GM18508 (cell line): Measurements from ENCODE around the gene SELENOP.

Source experiments
- ATAC-seq: cut with Tn5 transposase; IDR thresholded peaks from one replicate; pipeline ENCODE4 v1.9.1; 2021; ENCODE audit warnings: moderate number of reproducible peaks; ENCODE audit not compliant: insufficient read depth, unreplicated experiment

SELENOP gene

DNA sequence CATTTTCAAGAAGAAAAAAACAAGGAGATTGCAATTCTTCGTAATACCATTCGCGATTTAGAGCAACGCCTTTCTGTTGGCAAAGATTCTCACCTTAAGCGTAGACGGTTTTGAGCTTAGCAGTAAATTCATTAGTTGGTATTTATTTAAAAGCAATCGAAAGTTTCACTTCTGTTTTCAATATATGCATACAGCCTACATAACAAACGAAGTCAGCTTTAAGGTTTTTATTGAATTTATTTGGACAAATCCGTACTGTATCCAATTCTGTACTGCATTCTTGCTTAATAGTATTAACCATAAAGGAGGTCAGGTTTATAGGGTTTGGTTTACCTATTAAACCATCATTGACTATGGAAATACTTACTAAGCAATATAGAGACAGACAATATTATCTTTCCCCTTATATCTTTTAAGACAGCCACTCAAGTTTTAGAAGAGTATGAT, 12.0 kb downstream of the SELENOP start:
- ATAC-seq = no peak

DNA sequence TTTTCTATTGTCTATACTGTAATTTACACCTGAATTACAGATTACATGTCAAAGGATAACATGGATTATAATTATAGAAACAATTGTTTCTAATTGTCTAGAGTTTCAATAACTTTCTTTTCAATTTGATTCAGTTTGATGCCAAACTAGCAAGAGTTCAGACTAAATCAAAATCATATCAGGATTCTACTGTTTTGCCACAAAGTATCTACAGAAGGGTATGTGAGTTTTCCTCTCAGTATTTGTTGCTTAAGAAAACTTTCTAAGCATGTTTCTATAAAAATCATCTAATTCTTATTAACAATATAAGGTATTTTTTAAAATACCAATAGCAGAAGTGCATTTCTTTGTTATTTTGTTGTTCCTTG, 12.5 kb downstream of the SELENOP start:
- ATAC-seq = no peak

DNA sequence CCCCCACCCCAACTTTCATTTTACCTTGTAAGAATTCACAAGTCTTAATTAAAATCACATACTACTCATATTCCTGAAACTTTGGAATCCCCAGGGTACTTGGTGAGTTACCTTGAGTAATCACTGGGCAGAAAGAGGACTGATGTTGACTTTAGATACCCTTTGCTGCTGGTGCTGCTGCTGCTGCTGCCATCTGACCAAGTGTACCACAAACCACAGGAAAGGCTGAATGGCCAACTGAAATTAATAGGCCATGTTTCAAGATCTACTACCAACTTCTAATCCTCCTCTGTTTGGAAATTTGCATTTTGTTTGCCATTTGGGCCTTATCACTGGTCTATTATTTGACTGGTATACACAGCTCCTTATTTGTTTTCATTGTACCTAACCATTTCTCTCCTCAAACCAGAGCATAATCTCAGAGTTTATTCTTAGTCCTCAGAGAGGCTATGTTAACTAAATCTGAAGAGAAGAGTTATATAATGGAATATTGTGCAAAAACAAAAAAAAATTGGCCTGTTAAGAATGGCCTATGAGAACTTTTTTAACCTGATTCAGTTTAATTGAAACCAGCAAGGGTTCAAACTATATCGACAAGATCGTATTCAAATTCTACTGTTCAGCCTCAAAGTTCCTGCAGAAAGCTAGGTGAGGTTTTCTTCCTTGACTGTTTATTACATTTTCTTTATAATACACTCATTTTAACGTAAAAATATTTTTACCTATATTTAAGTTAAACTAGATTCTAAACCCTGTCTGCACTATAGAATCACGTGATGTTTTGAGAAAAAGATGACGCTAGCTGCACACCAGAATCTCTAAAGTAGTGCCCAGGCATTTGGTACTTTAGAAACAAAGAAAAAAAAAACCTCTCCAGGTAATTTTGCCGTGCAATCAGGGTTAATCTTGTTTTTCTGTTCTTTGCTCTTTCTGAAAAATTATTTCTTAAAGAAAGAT, 13.1 kb downstream of the SELENOP start:
- ATAC-seq = no peak

DNA sequence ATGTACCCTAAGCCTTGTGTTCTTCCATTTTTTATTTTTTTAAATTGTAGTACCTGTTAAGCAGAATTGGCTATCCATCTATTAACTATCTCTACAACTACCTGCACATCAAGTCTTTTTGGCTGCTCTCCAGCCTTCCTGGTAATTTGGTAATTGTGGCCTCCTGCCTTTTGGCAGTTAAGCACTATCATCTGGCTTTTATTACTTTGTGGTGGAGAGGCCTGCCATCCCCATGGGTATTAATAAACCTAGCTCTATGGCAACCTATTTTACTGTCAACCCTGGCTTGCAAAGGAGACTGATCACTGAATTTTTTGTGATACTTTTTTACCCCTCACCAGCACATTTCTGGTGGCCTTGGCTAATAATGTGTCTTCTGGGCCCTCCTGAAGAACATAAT, 20.5 kb downstream of the SELENOP start:
- ATAC-seq = no peak

DNA sequence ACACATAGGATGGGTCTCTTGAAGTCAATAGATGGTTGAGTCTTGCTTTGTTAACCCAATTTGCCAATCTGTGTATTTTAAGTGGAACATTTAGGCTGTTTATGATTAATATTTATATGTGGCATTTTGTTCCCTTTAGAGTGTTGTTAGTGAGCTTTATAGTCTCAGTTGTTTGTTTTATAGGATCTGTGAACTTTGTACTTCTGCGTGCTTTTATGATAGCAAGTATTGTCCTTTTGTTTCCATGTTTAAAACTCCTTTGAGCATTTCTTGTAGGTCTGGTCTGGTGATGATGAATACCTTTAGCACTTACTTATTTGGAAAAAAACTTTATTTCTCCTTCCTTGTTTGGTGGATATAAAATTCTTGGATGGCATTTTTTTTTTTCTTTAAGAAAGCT, 23.8 kb downstream of the SELENOP start:
- no peak for ATAC-seq

DNA sequence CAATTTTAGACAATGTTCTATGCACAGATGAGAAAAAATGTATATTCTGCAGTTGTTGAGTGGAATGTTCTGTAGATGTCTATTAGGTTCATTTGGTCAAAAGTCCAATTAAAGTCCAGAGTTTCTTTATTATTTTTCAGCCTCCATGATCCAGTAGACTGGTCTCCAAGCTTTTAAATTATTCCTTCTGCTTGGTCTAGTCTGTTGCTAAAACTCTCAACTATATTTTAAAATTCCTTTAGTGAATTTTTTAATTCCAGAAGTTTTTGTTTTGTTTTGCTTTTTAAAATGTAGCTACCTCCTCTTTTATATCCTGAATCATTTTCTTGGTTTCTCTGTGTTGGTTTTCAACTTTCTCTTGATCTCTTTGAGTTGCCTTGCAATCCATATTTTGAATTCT, 24.6 kb downstream of the SELENOP start:
- no peak for ATAC-seq

DNA sequence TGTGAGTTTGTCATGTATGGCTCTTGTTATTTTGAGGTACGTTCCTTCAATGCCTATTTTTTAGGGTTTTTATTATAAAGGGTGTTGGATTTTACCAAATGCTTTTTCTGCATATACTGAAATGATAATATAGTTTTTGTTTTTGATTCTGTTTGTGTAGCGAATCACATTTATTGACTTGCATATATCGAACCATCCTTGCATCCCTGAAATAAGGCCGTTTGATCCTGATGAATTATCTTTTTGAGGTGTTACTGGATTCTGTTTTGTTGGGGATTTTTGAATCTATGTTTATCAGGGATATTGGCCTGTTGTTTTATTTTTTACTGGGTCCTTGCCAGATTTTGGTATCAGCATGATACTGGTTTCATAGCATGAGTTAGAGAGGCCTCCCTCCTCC, 25.9 kb downstream of the SELENOP start:
- no peak for ATAC-seq

DNA sequence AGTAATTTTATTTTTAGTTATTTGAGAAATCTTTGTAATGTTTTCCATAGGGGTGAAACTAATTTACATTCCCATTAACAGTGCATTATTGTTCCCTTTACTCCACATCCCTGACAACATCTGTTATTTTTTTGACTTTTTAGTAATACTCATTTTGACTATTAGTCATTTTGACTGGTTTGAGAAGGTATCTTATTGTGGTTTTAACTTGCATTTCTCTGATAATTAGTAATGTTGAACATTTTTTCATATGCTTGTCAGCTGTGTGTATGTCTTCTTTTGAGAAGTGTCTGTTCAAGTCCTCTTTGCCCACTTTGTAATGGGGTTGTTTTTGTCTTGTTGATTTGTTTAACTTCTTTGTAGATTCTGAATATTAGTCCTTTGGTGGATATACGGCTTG, 27.6 kb downstream of the SELENOP start:
- no peak for ATAC-seq

DNA sequence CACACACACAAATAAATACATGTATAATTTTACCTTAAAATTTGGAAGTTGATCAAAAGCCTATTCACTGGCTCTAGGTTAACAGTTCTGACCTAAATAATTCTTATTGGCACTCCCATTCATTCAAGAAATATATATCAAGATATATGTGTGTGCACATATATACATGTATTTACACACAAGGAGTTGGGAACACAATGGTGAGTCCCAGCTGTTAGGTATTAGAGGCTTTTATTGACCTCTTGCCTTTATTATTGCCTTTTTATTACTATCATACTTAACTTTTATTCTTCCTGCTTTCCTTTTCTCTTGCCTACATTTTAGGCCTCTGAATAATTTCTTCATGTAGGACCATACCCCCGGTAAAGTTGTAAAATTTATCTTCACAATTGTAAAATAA, 30.1 kb downstream of the SELENOP start:
- ATAC-seq = no peak

DNA sequence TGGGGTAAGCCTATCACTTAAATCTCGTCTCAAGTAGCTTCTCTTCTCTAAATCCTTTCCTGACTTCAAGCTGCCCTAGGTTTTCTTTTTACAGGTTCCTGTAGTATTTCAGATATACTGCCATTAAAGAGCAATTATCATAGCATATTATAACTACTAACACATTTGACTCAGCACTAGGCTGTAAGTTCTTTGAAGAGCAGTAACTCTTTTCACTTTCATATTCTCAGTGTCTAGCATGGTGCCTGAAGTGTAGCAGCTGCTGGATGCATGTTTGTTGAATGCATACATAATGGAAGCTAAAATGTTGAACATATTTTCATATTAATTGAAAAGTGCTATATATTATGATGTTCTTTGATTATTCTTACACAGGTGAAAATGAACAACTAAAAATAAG, 32.6 kb downstream of the SELENOP start:
- ATAC-seq = no peak

DNA sequence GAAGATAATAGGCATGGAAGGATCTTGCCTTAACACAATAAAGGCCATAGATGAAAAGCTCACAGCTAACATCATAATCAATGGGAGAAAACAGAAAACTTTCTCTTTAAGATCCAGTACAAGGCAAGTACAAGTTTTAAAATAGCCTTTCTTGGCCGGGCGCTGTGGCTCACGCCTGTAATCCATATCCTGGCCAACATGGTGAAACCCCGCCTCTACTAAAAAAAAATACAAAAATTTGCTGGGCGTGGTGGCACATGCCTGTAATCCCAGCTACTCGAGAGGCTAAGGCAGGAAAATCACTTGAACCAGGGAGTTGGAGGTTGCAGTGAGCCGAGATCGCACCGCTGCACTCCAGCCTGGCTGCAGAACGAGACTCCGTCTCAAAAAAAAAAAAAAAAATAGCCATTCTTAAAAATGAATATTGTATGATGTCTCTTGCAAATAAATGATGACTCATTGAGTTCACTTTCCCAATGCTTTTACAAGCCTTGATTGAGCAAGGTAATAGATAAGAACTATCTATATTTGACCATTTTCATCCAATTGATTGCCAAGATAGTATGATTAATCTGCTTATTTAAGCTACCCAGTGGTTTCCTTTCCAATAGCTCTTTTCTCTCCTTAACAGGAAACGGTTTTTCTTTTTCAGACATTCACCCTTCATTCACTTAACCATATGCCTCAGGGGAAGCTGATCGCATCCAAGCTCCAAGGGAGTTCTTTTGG, 39.3 kb downstream of the SELENOP start:
- no peak for ATAC-seq

DNA sequence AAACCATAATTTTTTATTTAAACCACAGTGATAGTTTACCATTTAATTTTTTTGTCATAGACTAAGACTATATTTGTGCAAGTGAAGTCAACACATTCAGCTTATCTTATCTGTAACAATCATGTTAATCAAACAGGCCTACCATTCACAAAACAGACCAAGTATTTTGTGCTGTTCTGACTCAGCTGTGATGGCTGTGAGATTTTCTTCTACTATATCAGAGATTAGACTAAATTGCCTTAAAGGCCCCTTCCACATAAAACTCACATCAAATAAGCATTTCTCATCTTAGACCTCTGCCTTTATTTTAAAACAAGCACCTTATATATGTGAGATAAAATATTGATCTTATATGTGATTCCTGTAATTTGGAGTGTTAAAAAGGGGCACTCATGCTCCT, 41.7 kb downstream of the SELENOP start:
- ATAC-seq = no peak

DNA sequence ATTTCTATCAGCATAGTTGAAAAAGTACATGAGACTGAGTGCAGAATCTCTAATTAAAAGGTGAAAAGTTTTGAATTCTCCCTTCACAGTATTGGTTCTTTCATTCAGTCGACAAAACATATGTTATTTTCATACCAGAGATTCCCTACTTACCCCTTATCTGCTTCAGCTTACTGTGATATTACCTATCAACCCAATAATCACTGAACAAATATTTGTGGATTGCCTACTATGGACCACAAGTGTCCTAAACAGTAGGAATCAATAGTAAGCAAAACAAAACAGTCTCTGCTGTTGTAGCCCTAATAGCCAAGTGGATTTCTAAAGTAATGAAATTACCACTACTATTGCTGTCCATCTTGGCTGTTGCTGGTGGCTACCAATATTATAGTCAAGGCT, 43.6 kb downstream of the SELENOP start:
- no peak for ATAC-seq

DNA sequence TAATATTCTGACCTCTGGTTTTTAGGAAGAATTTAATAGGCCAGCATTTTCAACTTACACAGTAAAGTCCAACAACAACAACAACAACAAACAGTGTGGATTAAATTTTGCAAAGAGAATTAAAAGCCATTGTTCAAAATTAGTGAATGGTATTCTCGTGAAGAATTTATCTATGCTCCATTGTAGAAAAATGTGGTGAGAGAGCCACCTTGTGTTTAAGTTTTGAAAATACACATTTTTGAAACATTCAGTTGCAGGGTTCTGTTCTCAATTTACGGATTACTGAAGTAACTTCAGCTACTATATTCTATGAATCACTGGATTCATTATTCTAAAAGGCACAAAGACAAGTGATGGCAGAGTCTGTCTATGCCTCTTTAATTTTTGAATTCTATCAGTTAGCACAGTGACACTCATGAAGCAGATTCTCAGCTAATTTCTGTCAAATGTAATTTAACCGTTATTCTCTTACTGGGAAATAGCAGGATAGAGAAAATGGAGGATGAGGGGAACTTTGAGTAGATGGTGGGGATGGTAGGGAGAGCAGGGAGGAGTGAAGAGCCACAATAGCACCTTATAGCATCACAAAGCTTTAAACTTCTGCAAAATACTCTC, 44.1 kb downstream of the SELENOP start:
- ATAC-seq = no peak

DNA sequence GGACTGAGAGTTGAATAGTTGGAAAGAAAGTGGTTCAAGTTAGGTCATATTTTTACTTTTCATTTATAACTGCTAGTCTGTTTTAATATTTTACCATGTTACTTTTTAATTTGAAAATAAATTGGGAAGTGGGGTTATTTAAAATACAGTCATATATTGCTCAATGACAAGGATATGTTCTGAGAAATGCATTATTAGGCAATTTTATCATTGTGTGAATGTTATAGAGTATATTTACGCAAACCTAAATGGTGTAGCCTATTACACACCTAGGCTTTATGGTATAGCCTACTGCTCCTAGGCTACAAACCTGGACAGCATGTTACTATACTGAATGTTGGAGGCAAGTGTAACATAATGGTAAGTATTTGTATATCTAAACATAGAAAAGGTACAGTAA, 49.9 kb downstream of the SELENOP start:
- no peak for ATAC-seq

DNA sequence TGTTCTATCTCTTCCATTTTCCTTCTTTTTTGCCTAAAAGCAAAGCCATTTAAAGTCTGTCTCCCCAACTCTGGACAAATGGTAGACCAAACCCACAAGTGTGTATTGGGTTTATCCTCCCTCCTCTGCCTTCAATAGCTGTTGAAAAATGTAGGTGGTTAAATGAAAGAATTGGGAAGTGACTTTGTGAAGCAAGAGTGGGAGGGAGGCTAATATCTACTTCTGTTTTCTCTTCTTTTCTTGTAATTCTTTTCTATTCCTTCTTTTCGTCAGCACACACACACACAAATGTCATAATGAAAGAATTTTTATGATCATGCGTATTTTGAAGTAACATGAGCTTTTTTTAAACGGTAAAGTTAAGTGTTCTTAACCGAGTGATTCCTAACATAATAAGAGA, 51.3 kb downstream of the SELENOP start:
- ATAC-seq = no peak

DNA sequence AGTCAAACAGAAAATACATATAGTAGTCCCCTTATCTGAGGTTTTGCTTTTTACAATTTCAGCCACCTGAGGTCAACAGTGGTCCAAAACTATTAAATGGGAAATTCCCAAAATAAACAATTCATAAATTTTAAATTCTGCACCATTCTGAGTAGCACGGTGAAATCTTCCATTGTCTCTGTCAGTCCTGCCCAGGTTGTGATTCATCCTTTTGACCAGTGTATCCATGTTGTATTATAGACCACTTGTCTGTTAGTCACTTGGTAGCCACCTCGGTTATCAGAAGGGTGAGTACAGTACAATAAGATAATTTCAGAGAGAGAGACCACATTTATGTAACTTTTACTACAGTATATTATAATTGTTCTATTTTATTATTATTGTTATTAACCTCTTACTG, 52.2 kb downstream of the SELENOP start:
- ATAC-seq = no peak

DNA sequence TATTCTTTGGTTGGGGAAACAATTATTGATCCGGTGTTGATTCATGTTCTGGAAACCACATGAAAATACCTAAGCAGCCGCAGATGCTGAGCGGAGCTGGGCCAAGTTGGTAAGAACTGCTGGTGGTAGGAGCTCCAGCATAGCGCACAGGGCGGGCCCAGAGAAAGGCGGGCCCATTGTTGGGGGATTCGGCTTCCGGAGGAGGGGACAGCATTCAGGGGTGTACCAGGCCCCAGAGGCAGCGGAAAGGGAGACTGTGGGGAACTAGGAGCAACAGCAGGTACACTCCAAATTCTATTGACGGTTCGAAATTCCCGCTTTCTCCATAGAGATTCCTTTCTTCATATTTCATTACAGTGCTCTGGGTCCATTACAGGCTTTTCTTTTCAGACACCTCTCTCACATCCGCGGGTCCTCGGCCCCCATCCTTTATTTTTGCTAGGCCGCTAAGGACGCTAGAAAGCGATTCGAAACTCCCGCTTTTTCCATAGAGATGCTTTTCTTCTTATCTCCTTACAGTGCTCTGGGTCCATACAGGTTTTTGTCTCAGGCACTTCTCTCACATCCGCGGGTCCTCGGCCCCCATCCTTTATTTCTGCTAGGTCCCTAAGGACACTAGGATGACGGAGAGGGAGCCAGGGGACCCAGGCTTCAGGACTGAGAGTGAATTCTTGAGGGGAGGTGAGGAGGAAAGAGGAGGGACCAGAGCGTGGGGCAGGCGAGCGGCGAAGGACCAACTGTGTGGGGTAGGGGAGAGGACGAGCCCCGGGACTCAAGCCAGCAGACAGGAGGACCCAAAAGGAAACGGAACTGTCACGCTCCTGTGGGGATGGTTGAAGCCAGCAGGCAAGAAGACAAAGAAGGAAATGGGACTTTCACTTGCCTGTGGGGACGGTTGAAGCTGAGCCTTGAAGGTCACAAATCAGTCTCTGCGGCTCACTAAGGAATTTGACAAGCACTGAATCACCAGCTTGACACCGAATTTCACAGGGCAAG, 54.8 kb downstream of the SELENOP start, which contains the start of gene CCDC152:
Gene CCDC152, plus strand, starts transcription at position 213 of the 996 bp plus-strand sequence. CDS start 2,304 bp downstream, outside the sequence.
- peak; percentile 78 for ATAC-seq

DNA sequence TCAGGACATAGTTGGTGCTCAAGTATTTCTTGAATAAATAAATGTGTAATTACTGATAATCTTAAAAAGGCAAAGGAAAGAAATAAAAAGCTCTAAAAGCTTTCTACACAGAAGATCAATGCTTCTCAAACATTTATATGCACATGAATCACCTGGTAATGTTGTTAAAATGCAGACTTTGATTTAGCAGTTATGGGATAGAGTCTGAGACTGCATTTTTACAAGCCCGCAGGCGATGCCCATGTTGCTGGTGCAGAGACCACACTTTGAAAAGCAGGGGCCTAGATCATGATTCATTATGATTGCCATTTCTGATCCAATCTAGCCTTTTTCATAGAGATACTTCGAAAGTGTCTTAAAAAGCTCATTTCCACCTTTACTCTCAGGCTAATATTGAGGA, 58.6 kb downstream of the SELENOP start:
- ATAC-seq = no peak

DNA sequence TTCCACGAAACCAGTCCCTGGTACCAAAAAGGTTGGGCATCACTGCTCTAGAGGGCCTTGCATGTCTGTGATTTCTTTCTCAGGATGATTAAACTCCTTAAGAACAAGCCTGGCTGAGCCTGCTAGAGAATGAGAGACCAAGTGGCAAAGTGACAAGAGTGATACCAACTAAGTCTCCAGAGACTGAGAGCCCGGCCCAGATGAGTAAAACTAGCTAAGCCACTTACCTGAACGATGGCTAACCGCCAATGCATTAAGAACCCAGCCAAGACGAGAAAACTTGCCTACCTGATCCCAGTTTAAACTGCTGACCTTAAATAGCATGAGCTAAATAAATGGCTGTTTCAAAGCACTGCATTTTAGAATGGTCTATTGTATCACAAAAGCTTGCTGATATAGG, 60.6 kb downstream of the SELENOP start:
- ATAC-seq = no peak
